Ramos (cell line): ENCODE measurements around the gene PUS1.

Source experiments
- in situ Hi-C: fragments of 300-500 bp; cut with MboI; formaldehyde crosslinking; loops from one replicate; pipeline ENCODE4 v1.14.3; 2022; ENCODE audit warnings: low sequenced_read_pairs; ENCODE audit not compliant: unreplicated experiment

The PUS1 gene

DNA sequence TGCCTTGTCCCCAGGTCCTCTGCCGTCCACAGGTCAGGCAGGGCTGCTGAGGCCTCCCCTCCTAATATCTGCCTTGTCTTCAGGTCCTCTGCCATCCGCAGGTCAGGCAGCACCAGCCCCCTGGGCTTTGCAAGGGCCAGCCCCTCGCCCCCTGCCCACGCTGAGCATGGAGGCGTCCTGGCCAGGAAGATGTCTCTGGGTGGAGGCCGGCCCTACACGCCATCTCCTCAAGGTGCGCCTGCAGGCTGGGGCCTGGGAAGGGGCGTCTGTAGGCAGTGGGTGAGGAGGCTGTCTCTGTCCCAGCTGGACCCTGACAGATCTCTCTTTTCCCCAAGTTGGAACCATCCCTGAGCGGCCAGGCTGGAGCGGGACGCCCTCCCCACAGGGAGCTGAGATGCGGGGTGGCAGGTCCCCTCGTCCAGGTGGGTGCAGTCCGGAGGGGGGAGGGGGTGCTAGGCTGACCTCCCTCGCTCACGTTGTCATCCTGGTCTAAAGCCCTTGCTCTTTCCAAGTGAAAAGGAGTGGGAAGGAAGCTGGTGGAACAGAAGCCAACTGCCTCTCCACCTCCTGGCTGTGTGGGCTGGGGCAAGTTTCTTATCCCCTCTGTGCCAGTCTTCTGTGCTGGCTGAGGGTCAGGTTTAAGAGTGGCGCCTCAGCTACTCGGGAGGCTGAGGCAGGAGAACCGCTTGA, 13.9 kb upstream of the PUS1 start:
- in situ Hi-C loops, result no loop called here

DNA sequence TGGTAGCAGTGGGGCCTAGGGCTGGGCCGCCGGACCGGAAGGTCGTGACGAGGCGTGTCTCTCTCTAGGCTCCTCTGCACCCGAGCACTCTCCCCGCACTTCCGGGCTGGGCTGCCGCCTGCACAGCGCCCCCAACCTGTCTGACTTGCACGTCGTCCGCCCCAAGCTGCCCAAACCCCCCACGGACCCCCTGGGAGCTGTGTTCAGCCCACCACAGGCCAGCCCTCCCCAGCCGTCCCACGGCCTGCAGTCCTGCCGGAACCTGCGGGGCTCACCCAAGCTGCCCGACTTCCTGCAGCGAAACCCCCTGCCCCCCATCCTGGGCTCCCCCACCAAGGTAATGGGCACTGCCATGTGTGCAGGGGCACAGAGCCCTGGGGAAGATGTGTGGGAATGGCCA, 13.3 kb upstream of the PUS1 start:
- in situ Hi-C loops, result no loop called here

DNA sequence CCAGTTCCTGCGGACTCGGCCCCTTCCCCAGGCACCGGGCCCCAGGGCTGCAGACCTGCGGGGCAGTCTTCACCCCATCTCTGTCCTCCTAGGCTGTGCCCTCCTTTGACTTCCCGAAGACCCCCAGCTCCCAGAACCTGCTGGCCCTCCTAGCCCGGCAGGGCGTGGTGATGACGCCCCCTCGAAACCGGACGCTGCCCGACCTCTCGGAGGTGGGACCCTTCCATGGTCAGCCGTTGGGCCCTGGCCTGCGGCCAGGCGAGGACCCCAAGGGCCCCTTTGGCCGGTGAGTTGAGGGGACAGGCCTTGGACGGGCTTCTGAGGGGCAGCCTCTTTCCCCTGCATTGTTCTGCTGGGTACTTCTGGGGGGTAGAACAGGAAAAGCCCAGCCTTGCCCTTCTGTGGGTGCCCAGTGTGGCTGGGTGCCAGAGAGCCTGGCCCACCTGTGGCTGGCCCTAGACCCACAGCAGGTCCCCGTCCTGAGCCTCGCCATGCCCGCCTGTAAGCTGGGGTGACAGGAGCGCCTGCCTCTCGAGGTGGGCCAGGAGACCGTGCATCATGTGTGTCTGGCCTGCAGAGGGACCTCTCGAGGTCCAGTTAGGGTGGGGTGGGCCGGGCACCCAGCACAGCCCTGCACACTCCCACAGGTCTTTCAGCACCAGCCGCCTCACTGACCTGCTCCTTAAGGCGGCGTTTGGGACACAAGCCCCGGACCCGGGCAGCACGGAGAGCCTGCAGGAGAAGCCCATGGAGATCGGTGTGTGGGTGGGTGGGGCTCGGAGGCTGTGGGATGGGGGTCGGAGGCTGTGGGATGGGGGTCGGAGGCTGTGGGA, 12.6 kb upstream of the PUS1 start:
- in situ Hi-C loops, result no loop called here

- in situ Hi-C loops, result no loop called here
Observed at GRCh38 chr12:131917139-131917710, 11.9 kb upstream of the PUS1 start.

DNA sequence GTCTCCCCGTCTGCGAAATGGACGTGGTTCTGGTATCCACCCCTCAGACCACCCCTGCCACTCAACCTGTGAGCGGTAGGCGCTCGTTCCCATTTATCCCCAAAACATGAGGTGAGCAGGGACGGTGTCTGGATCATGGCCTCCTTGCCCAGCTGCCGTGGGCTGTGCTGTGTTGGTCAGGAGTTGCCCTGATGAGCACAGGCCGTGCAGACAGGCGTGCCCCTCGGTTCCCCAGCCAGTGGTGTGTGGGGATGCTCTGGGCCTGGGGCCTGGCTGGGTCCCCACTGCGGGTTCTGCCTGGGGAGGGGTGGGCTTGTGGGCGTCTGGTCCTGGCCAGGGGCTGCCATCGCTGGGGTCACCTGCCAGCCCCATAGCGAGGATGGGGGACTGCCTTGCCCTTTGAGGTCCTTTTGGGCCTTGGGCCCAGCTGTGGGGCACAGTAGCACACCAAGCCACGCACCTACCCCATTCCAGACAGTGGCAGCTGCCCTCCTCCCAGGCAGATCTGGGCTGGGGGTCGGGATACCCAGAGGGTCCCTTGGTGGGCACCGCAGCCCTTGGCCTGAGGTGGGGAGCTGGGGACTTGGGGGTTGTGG, 11.3 kb upstream of the PUS1 start:
- in situ Hi-C loops, result no loop called here

- in situ Hi-C loops, result no loop called here
Observed at GRCh38 chr12:131918311-131919050, 10.6 kb upstream of the PUS1 start.

DNA sequence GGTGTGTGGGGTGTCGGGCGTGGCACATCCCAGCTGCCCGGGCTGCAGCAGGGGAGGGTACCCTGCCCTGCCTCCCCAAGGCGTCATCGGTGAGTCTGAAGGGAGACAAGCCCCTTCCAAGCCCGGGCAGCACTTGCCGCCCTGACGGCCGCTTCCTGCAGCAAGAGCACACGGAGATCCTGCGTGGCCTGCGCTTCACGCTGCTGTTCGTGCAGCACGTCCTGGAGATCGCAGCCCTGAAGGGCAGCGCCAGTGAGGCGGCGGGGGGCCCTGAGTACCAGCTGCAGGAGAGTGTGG, 10.1 kb upstream of the PUS1 start:
- in situ Hi-C loops, result no loop called here

- in situ Hi-C loops, result no loop called here
Observed at GRCh38 chr12:131919366-131920156, 9.5 kb upstream of the PUS1 start.

GRCh38 chr12:131920157-131920508, 8.9 kb upstream of the PUS1 start:
- in situ Hi-C loops, result no loop called here

- in situ Hi-C loops, result no loop called here
Observed at GRCh38 chr12:131920902-131921840, 7.9 kb upstream of the PUS1 start.

- in situ Hi-C loops, result no loop called here
Observed at GRCh38 chr12:131921866-131922769, 7.0 kb upstream of the PUS1 start.

- in situ Hi-C loops, result no loop called here
Observed at GRCh38 chr12:131922772-131923171, 6.3 kb upstream of the PUS1 start.

GRCh38 chr12:131923260-131923659, 5.8 kb upstream of the PUS1 start:
- in situ Hi-C loops, result no loop called here

DNA sequence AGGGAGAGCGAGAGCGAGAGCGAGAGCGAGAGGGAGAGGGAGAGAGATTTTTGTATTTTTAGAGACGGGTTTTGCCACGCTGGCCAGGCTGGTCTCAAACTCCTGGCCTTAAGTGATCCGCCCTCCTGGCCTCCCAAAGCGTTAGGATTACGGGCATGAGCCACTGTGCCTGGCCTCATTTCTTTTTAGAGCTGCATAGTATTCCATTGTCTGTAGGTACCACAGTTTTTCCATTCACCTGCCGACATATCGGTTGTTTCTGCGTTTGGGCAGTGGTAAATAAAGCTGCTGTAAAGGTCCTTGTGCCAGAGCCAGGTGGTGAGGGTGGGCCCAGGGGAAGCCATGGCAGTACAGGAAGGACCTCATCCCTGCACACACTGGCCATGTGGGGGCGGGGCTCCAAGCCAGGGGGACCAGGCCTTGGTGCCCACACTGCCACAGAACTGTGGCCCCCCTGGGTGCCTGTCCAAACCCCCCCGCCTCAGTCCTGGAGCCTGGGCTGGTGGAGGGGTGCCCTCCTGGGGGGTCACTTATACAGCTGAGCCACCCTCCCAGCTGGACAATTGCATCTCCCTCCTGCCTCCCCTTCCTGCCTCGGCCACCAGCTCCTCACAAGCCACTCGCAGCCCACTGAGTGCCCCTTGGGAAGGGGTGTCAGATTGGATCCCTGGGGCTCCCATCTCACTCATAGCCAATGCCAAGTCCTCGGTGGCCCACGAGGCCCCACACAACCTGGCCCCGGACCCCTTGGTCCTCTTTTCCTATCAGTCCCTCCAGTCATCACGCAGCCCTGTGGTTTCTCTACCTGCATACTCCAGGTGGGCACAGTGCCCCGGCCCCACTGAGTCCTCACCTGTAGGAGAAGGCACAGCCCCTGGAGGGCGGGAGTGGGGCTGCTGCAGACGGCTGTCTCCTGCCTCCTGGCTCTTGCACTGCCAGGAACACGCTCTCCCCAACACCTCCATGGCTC, 1.7 kb upstream of the PUS1 start:
- in situ Hi-C loops, result no loop called here

- in situ Hi-C loops, result no loop called here
Observed at GRCh38 chr12:131928080-131928710, 881 bp upstream of the PUS1 start.
